ENCODE data around the gene COG1. TPM values are rescaled to one million over a fixed set of nuclear protein-coding genes. Genes with fewer than 3 reads are reported as not detected.

Gene COG1
- total and polyA plus RNA-seq, 2 of the 8 experiments (the other 6 are each of a cell fraction or from before 2014, with no cell fraction given), result 11.0 to 19.5 TPM

DNA sequence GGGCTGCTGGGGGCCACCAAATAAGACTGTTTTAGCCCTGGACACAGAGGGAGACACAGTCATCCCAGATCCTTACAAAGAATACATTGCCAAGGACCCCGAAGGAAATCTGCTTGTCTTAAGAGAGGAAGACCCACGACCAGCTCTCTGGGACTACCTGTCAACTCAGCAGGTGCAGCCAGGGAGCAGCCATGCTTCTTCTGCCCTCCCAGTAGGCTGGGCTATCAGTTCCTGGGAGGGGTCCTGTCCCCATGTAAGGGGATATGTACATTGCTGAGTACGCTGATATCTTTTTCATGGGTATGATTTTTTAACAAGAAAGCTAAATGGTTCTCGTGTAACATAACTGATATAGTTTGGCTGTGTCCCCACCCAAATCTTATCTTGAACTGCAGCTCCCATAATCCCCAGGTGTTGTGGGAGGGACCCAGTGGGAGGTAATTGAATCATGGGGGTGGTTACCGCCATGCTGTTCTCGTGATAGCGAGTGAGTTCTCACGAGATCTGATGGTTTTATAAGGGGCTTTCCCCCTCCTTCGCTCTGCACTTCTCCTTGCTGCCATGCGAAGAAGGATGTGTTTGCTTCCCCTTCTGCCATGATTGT is 16.8 kb upstream of the COG1 start:
- Histone ChIP-seq H2AK5ac (ENCODE audit: low read depth, low read length) (no peak overlapping the region), H2BK12ac (ENCODE audit: low read depth, low read length) (no peak overlapping the region), H3K56ac (replicated peaks; ENCODE audit: insufficient read length, low read depth, low read length) (no peak overlapping the region), H3K79me2 (ENCODE audit: control insufficient read depth in 1 of 2, insufficient read depth in 2 of 2, low read length in 2 of 2) (peaks cover 0 to 2% of the 10 kb centered on the region in 2 experiments; a peak in 1 of 4 replicates), H4K91ac (replicated peaks; ENCODE audit: insufficient read length, low read length) (no peak overlapping the region), H2BK20ac (ENCODE audit: low read length) (no peak overlapping the region), H3K4me3 (ENCODE audit: extremely low read depth in 1 of 4, insufficient read depth in 2 of 4, low read depth in 3 of 4, low read length in 4 of 4) (no peak overlapping the region), H3K27ac (ENCODE audit: low read depth, low read length) (no peak overlapping the region), H3K9me3 (ENCODE audit: insufficient read depth in 2 of 2, low read depth in 1 of 2, low read length in 1 of 2) (no peaks in the 10 kb centered on the region; a peak in 1 of 4 replicates), H3K4me1 (replicated peaks in 1 of 4; ENCODE audit: control insufficient read depth in 3 of 4, insufficient read depth in 4 of 4, low read length in 3 of 4) (peaks cover 0 to 3% (median 1%) of the 10 kb centered on the region in 4 experiments; a peak in 1 of 7 replicates), H4K5ac (ENCODE audit: insufficient read length, low read depth, low read length) (no peak overlapping the region), H2AFZ (ENCODE audit: low read length) (no peak overlapping the region), H3K4ac (replicated peaks; ENCODE audit: insufficient read length, low read depth, low read length) (no peak overlapping the region), H4K8ac (ENCODE audit: extremely low read depth, insufficient read depth, low read length) (no peak overlapping the region), H3K23ac (ENCODE audit: insufficient read length) (no peak overlapping the region), H3K27me3 (replicated peaks in 1 of 4; ENCODE audit: control insufficient read depth in 3 of 4, extremely low read depth in 1 of 4, insufficient read depth in 3 of 4, low read length in 3 of 4) (no peaks in the 10 kb centered on the region), H3K79me1 (ENCODE audit: low read depth, low read length) (no peaks in the 10 kb centered on the region), H3K4me2 (ENCODE audit: insufficient read depth in 1 of 2, low read depth in 2 of 2, low read length in 2 of 2) (no peak overlapping the region), H2BK5ac (ENCODE audit: low read depth, low read length) (no peak overlapping the region), H3K18ac (ENCODE audit: extremely low read depth, low read length) (no peak overlapping the region), H4K20me1 (replicated peaks in 1 of 2; ENCODE audit: control insufficient read depth in 1 of 2, insufficient read depth in 2 of 2, low read length in 2 of 2) (no peaks in the 10 kb centered on the region), H3K14ac (ENCODE audit: insufficient read length) (no peak overlapping the region), H2BK15ac (ENCODE audit: low read length) (no peak overlapping the region), H3K9ac (replicated peaks in 1 of 4; ENCODE audit: extremely low read depth in 1 of 4, low read depth in 3 of 4, low read length in 3 of 4) (no peak overlapping the region), H2BK120ac (replicated peaks; ENCODE audit: low read depth, low read length) (no peak overlapping the region), H3K36me3 (ENCODE audit: control insufficient read depth in 2 of 4, insufficient read depth in 4 of 4, low read length in 3 of 4) (peaks cover 0 to 3% (median 0%) of the 10 kb centered on the region in 4 experiments; a peak in 1 of 8 replicates), H3K23me2 (ENCODE audit: low read depth, low read length) (no peaks in the 10 kb centered on the region; the same call in 1 of the 2 replicates)
- WGBS, 2 experiments (ENCODE audit: extremely low coverage in 1 of 2, insufficient coverage in 1 of 2, insufficient read length in 1 of 2, insufficient replicate concordance in 2 of 2, low coverage in 1 of 2, low lambda C conversion rate in 2 of 2, missing lambda C conversion rate in 1 of 2), result 91% methylated on average over 10 of the region's 10 CpGs; no CpG with 5 or more reads in 1 of the 2 experiments
- no peak for FAIRE-seq
- TF ChIP-seq HDAC6 (IDR thresholded peaks at IDR 0.05; ENCODE audit: low read depth, low read length) (no peak), BACH1 (IDR thresholded peaks at IDR 0.05; ENCODE audit: low read length) (no peak), CHD2 (IDR thresholded peaks at IDR 0.05; ENCODE audit: low read length) (peak; percentile 41; the same call in 1 of the 2 replicates), RXRA (IDR thresholded peaks at IDR 0.05; ENCODE audit: insufficient read depth, low read depth, low read length) (no peak)
- ChIA-PET POLR2A (ENCODE audit: partially characterized antibody) (interaction anchor here (0.9 to 1.1 kb wide), 2 partner anchors 9 to 11 kb away, joined by 3 read pairs; partner anchors contain the start of gene SSTR2), CTCF (ENCODE audit: partially characterized antibody) (interaction anchor here (4.9 kb wide), 1 partner anchor 13 kb away, joined by 32 read pairs; no protein-coding TSS in a partner anchor)
- no peak for DNase-seq (ENCODE audit: low read depth in 1 of 2, low spot score in 2 of 2)
